Esophagus muscularis mucosa (tissue), 4 donors: ENCODE results near the gene ELAVL1. TPM values are rescaled to one million over a fixed set of nuclear protein-coding genes. Genes with fewer than 3 reads are reported as not detected.
"Not testable (repeated sequence)": the region's sequence is repeated elsewhere in the genome, so short reads cannot be mapped to it uniquely, and the experiment has no call there.

ENCODE experiments used
- DNase-seq: peaks from one replicate; pipeline ENCODE4 v3.0.0-alpha.2; 2017; ENCODE audit errors: extremely low spot score
- H3K27ac ChIP-seq, 4 donors: fragments of 200-600 bp; sonication (generic); replicated peaks in 1 of 4; 1 replicate in 3 of 4; 2 replicates in 1 of 4; pipeline ENCODE4 v1.5.1; 2016 to 2019; ENCODE audit warnings: mild to moderate bottlenecking in 1 of 4
- H3K27me3 ChIP-seq, 4 donors: fragments of 200-600 bp; sonication (generic); one replicate each; pipeline versions ENCODE4 v1.5.1 to v1.6.0; 2016 to 2019
- H3K36me3 ChIP-seq, 4 donors: fragments of 200-600 bp; sonication (generic); one replicate each; pipeline ENCODE4 v1.5.1; 2016 to 2019
- H3K4me1 ChIP-seq, 4 donors: fragments of 200-600 bp; sonication (generic); one replicate each; pipeline ENCODE4 v1.5.1; 2016 to 2019
- H3K4me3 ChIP-seq, 4 donors: fragments of 200-600 bp; sonication (generic); 1 replicate in 2 of 4; 2 replicates in 2 of 4; pipeline ENCODE4 v1.5.1; 2016 to 2019; ENCODE audit warnings: mild to moderate bottlenecking in 4 of 4, moderate library complexity in 1 of 4
- H3K9me3 ChIP-seq, 4 donors: fragments of 200-600 bp; sonication (generic); 1 replicate in 3 of 4; 2 replicates in 1 of 4; pipeline ENCODE4 v1.5.1; 2016 to 2019
- EP300 ChIP-seq: sonication (generic); formaldehyde crosslinking; IDR thresholded peaks from one replicate; pipeline ENCODE4 v1.6.1; 2017; ENCODE audit warnings: antibody characterized with exemption
- POLR2A ChIP-seq: fragments of 450-650 bp; IDR thresholded peaks from one replicate; pipeline ENCODE4 v1.6.1; 2017; ENCODE audit warnings: antibody characterized with exemption, moderate library complexity, mild to moderate bottlenecking, low read depth
- POLR2AphosphoS5 ChIP-seq, 2 donors: sonication (generic); formaldehyde crosslinking; IDR thresholded peaks; one replicate each; pipeline ENCODE4 v1.6.1; 2017; ENCODE audit warnings: antibody characterized with exemption in 2 of 2
- WGBS: methylation state at CpG from one replicate; pipeline ENCODE4 v1.1.5; 2018; 5-methylcytosine and 5-hydroxymethylcytosine counted together
- intact Hi-C: fragments of 100-400 bp; cut with DNase I; formaldehyde crosslinking; loops from one replicate; pipeline ENCODE4 v1.15.1; 2023
- total RNA-seq, 4 donors: library from RNA; depleted of rRNA; stranded (reverse); fragments of >200 nt; gene quantifications; one replicate each; pipeline versions ENCODE4 v1.1.0 to v1.2.1, GENCODE V29; 2016
- TF ChIP-seq, protein P1 (sequence below), 3 experiments: fragments of 200-600 bp in 2 of 3; fragments of 450-650 bp in 1 of 3; sonication (generic) in 2 of 3; IDR thresholded peaks; one replicate each; pipeline ENCODE4 v1.5.1; 2017 to 2019; ENCODE audit warnings: antibody characterized with exemption in 3 of 3, mild to moderate bottlenecking in 2 of 3, moderate library complexity in 1 of 3

ELAVL1 gene
- total RNA-seq, 4 donors from 2014 or later, result 27.0 to 49.1 (median 38.3) TPM

DNA sequence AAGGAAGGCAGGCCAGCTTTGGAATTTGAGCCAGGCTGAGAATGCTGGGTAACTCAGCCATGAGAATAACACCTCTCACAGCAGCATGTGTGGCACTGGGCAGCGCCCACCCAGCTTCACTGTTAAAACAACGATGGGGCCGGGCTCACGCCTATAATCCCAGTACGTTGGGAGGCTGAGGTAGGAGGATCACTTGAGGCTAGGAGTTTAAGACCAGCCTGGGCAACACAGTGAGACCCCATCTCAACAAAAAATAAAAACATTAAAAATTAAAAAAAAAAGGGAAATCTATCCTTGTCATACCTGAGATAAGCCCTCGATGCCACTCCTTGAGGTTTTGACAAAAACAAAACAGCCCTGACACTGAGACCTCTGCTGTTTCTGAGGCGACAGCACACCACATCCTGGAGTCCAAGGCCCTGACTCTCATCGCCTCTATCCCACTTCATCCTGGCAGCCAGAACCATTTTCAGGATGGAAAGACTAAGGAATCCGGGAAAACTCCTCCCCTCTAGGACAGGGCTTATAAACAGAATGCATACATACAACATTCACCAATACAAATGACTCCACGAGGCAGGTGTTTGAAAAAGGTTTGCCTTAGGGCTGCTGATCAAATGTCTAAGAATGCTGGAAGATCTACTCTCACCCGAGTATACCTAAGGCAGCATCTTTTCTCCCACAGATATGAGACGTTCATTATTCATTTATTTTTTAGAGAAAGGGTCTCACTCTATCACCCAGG lies 39.3 kb downstream of the ELAVL1 start:
- 89% methylated on average over 12 of the region's 12 CpGs for WGBS
- Histone ChIP-seq H3K27ac (no peak overlapping the region), H3K36me3 (peaks cover 40 to 100% (median 92%) of the 10 kb centered on the region in 4 donors), H3K9me3 (no peaks in the 10 kb centered on the region), H3K4me1 (peaks cover 0 to 4% (median 0%) of the 10 kb centered on the region in 4 donors), H3K27me3 (no peaks in the 10 kb centered on the region), H3K4me3 (no peak overlapping the region)
- intact Hi-C loops, result no loop called here
- no peak for TF ChIP-seq POLR2A
- DNase-seq, result no peak

DNA sequence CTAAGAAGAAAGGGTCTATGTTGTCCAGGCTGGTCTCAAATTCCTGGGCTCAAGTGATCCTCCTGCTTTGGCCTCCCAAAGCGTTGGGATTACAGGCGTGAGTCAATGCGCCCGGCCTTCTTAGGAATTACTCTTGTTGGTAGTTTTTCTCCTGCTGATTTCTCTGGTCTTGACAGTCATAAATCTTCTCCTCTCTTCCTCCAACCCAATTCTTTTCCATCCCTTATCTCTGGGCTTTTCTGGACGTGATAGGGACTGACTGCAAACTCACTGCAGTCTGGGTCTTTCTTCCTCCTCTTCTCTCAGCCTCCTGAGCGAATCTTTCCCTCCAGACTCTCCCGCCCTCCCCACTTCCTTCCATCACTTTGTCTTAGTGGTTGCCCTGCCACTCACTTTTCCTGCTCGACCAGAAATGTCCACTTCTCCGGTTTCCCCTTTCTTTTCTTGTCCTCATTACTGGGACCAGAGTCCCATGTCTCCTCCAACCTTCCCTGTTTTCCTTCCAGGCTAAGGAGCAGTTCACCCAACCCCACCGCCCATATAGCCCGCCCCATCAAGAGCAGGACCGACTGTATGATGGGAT lies 40.1 kb downstream of the ELAVL1 start:
- no peak for DNase-seq
- intact Hi-C loops, result no loop called here
- TF ChIP-seq POLR2AphosphoS5 (IDR thresholded peaks at IDR 0.05), result no peak
- Histone ChIP-seq H3K4me1 (no peaks in the 10 kb centered on the region), H3K4me3 (no peak overlapping the region), H3K27ac (no peak overlapping the region), H3K9me3 (no peaks in the 10 kb centered on the region), H3K36me3 (peaks cover 42 to 98% (median 91%) of the 10 kb centered on the region in 4 donors), H3K27me3 (no peaks in the 10 kb centered on the region)
- 89% methylated on average over 12 of the region's 12 CpGs for WGBS

DNA sequence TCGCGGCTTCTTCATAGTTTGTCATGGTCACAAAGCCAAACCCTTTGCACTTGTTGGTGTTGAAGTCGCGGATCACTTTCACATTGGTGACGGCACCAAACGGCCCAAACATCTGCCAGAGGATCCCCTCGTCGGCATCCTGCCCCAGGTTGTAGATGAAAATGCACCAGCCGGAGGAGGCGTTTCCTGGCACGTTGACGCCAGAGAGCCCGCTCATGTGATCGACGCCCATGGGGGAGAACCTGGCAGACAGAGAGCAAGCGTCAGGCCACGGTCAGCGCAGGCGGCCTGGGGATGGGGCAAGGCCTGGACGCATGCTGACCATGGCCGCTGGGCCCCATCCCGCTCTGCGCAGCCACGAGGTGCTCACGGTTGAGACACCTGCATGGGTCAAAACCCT lies 41.9 kb downstream of the ELAVL1 start:
- DNase-seq, result no peak
- Histone ChIP-seq H3K27ac (no peak overlapping the region), H3K4me3 (no peak overlapping the region), H3K36me3 (peaks cover 42 to 87% (median 78%) of the 10 kb centered on the region in 4 donors), H3K4me1 (peaks cover 0 to 3% (median 0%) of the 10 kb centered on the region in 4 donors), H3K9me3 (no peaks in the 10 kb centered on the region), H3K27me3 (no peaks in the 10 kb centered on the region)
- 94% methylated on average over 24 of the region's 25 CpGs for WGBS
- intact Hi-C loops, result no loop called here
- TF ChIP-seq POLR2AphosphoS5 (IDR thresholded peaks at IDR 0.05) (no peak), EP300 (no peak), POLR2A (no peak)
- TF ChIP-seq, protein P1, sequence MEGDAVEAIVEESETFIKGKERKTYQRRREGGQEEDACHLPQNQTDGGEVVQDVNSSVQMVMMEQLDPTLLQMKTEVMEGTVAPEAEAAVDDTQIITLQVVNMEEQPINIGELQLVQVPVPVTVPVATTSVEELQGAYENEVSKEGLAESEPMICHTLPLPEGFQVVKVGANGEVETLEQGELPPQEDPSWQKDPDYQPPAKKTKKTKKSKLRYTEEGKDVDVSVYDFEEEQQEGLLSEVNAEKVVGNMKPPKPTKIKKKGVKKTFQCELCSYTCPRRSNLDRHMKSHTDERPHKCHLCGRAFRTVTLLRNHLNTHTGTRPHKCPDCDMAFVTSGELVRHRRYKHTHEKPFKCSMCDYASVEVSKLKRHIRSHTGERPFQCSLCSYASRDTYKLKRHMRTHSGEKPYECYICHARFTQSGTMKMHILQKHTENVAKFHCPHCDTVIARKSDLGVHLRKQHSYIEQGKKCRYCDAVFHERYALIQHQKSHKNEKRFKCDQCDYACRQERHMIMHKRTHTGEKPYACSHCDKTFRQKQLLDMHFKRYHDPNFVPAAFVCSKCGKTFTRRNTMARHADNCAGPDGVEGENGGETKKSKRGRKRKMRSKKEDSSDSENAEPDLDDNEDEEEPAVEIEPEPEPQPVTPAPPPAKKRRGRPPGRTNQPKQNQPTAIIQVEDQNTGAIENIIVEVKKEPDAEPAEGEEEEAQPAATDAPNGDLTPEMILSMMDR (IDR thresholded peaks at IDR 0.05), result no peak

GRCh38 chr19:7962644-7963268 lies 42.7 kb downstream of the ELAVL1 start:
- Histone ChIP-seq H3K4me1 (peaks cover 0 to 3% (median 0%) of the 10 kb centered on the region in 4 donors), H3K27ac (no peak overlapping the region), H3K4me3 (no peak overlapping the region), H3K9me3 (no peaks in the 10 kb centered on the region), H3K36me3 (peaks cover 42 to 87% (median 77%) of the 10 kb centered on the region in 4 donors), H3K27me3 (no peaks in the 10 kb centered on the region)
- 86% methylated on average over 21 of the region's 22 CpGs for WGBS
- no peak for TF ChIP-seq POLR2A
- no peak for TF ChIP-seq POLR2AphosphoS5 (IDR thresholded peaks at IDR 0.05)
- TF ChIP-seq, protein P1 (IDR thresholded peaks at IDR 0.05), result no peak
- no peak for TF ChIP-seq EP300
- intact Hi-C loops, result no loop called here
- DNase-seq, result no peak

DNA sequence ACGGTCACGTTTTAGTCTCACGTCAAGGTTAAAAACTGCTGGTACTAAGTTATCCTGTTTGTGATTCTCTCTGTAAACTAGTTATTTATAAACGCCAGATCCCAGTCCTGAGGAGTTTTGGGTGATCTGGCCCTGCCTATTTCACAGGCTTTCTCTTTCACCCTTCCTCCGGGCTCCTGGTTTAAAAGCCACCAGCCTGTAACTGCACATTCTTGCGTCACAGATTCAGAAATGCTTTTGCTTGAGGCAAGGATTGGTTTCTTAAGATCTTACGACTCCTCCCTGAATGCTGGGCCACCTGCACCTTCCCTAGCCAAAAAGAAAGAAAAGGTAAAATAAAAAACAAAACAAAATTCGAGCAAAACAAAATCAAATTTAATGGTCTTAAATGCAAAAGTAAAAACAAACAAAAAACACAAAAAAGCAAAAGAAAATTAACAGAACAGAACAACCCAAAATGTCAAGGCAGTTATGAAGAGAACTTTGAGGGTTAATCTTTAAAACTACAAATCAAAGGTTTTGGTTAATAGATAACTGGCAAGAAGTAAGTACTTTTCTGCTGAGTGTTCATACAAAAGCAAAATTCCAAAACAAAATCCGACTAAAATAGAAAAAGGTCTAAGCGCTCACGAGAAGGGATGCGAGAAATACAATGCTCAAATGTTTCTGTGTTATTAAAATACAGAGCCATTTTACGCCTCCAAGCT lies 43.4 kb downstream of the ELAVL1 start:
- Histone ChIP-seq H3K4me3 (no peak overlapping the region), H3K4me1 (peaks cover 0 to 3% (median 0%) of the 10 kb centered on the region in 4 donors), H3K9me3 (no peaks in the 10 kb centered on the region), H3K27ac (no peak overlapping the region), H3K36me3 (peaks cover 40 to 85% (median 74%) of the 10 kb centered on the region in 4 donors), H3K27me3 (no peaks in the 10 kb centered on the region)
- intact Hi-C loops, result no loop called here
- no peak for DNase-seq
- no peak for TF ChIP-seq POLR2A
- no peak for TF ChIP-seq POLR2AphosphoS5 (IDR thresholded peaks at IDR 0.05)
- no peak for TF ChIP-seq EP300
- TF ChIP-seq, protein P1 (IDR thresholded peaks at IDR 0.05), result no peak
- 88% methylated on average over 13 of the region's 13 CpGs for WGBS

DNA sequence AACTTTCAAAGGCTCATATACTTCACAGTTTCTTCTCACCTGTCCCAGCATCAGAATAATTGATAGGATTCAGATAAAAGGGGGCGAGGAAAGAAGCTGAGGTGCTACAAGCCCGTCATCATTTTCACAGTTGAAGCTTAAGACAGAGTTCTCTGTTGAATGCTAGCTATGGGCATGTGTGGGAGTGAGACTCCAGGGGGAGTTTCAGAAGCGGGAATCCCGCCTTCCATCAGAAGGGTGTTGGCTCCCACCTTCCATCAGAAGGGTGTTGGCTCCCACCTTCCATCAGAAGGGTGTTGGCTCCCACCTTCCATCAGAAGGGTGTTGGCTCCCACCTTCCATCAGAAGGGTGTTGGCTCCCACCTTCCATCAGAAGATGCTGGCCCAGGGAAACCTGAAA lies 44.4 kb downstream of the ELAVL1 start:
- 71% methylated on average over 4 of the region's 4 CpGs for whole genome bisulfite sequencing
- H3K4me3 ChIP-seq, H3K27me3 ChIP-seq, H3K9me3 ChIP-seq, intact Hi-C loops, DNase-seq, H3K4me1 ChIP-seq, H3K27ac ChIP-seq: not testable (repeated sequence)
- peaks cover 30 to 75% (median 66%) of the 10 kb centered on the region in 4 donors for H3K36me3 ChIP-seq
